Measurements from ENCODE around the gene RRM1.
A peak's percentile ranks its signal among the peaks of the same experiment; 100 is the strongest.

RRM1 gene

GRCh38 chr11:4084406-4085125 lies 10.0 kb upstream of the RRM1 start:
- H3K27ac ChIP-seq = no peak overlapping the region
- no peaks in the 10 kb centered on the region for H3K27me3 ChIP-seq (replicated peaks)
- in situ Hi-C loops (cut with HindIII; ENCODE audit: low pct_ligation_motif_present, low sequenced_read_pairs) = no loop called here
- peaks cover 4% of the 10 kb centered on the region for H3K36me3 ChIP-seq (replicated peaks)
- DNase-seq = no peak
- TF ChIP-seq, protein P1, sequence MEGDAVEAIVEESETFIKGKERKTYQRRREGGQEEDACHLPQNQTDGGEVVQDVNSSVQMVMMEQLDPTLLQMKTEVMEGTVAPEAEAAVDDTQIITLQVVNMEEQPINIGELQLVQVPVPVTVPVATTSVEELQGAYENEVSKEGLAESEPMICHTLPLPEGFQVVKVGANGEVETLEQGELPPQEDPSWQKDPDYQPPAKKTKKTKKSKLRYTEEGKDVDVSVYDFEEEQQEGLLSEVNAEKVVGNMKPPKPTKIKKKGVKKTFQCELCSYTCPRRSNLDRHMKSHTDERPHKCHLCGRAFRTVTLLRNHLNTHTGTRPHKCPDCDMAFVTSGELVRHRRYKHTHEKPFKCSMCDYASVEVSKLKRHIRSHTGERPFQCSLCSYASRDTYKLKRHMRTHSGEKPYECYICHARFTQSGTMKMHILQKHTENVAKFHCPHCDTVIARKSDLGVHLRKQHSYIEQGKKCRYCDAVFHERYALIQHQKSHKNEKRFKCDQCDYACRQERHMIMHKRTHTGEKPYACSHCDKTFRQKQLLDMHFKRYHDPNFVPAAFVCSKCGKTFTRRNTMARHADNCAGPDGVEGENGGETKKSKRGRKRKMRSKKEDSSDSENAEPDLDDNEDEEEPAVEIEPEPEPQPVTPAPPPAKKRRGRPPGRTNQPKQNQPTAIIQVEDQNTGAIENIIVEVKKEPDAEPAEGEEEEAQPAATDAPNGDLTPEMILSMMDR (IDR thresholded peaks at IDR 0.05; ENCODE audit: low read depth, low read length, missing control alignments) = no peak
- H3K4me3 ChIP-seq (ENCODE audit: low read depth, low read length) = no peak overlapping the region

GRCh38 chr11:4085575-4085974 lies 9.0 kb upstream of the RRM1 start:
- TF ChIP-seq, protein P1 (IDR thresholded peaks at IDR 0.05; ENCODE audit: low read depth, low read length, missing control alignments) = no peak
- H3K27me3 ChIP-seq (replicated peaks) = no peaks in the 10 kb centered on the region
- no peak overlapping the region for H3K4me3 ChIP-seq (ENCODE audit: low read depth, low read length)
- H3K27ac ChIP-seq = no peak overlapping the region
- no peak for DNase-seq
- H3K36me3 ChIP-seq (replicated peaks) = peaks cover 4% of the 10 kb centered on the region
- in situ Hi-C loops (cut with HindIII; ENCODE audit: low pct_ligation_motif_present, low sequenced_read_pairs) = no loop called here

GRCh38 chr11:4086575-4087353 lies 7.8 kb upstream of the RRM1 start:
- TF ChIP-seq, protein P1 (IDR thresholded peaks at IDR 0.05; ENCODE audit: low read depth, low read length, missing control alignments) = no peak
- H3K27ac ChIP-seq = no peak overlapping the region
- no peak for DNase-seq
- in situ Hi-C loops (cut with HindIII; ENCODE audit: low pct_ligation_motif_present, low sequenced_read_pairs) = no loop called here
- peaks cover 4% of the 10 kb centered on the region for H3K36me3 ChIP-seq (replicated peaks)
- H3K4me3 ChIP-seq (ENCODE audit: low read depth, low read length) = no peak overlapping the region
- H3K27me3 ChIP-seq (replicated peaks) = no peaks in the 10 kb centered on the region

DNA sequence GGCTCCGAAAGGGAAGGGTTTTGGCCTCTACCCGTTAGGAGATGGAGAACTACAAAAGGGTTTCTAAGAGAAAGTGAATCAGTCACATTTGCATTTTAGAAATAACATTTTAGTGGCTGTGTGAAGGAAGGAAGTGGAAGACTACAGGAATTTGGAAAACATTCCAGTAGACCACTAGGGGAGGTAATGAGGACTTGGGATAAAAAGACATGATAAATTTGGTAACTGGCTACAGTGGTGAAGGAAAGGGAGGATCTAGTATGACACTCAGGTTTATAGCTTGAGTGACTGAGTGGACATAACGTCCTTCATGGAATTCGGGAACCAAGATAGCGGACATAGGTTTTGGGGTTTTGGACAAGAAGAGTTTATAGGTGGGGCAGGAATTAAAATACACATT lies 7.0 kb upstream of the RRM1 start:
- DNase-seq = no peak
- Histone ChIP-seq H3K4me3 (ENCODE audit: low read depth, low read length) (no peak overlapping the region), H3K27ac (no peak overlapping the region), H3K36me3 (replicated peaks) (peaks cover 4% of the 10 kb centered on the region), H3K27me3 (replicated peaks) (no peaks in the 10 kb centered on the region)
- in situ Hi-C loops (cut with HindIII; ENCODE audit: low pct_ligation_motif_present, low sequenced_read_pairs) = no loop called here
- TF ChIP-seq, protein P1 (IDR thresholded peaks at IDR 0.05; ENCODE audit: low read depth, low read length, missing control alignments) = peak; percentile 25

DNA sequence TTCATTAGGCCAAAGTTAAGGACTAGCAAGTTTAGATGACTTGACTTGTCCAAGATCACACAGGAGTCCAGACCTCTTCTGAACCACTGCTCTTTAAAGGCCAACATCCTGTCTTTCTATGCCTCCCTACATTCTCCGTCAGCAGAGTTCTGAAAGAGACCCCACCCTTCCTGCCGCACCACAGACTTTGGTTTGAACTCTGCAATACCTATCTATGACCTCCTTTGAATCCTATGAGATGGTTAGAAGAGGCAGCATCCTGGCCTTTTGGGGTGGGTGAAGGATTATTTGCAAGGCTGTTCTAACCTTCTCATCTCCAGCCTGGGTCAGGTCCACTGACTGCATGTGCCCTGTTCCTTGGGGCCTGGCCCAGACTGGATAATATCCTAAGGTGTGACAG lies 4.3 kb upstream of the RRM1 start:
- in situ Hi-C loops (cut with HindIII; ENCODE audit: low pct_ligation_motif_present, low sequenced_read_pairs) = no loop called here
- no peak overlapping the region for H3K4me3 ChIP-seq (ENCODE audit: low read depth, low read length)
- H3K36me3 ChIP-seq (replicated peaks) = no peaks in the 10 kb centered on the region
- no peak for DNase-seq
- no peak overlapping the region for H3K27ac ChIP-seq
- TF ChIP-seq, protein P1 (IDR thresholded peaks at IDR 0.05; ENCODE audit: low read depth, low read length, missing control alignments) = no peak
- no peaks in the 10 kb centered on the region for H3K27me3 ChIP-seq (replicated peaks)

Measured in brain microvascular endothelial cell (primary cell).